GM21360 (cell line): ENCODE data around the gene LTA.
"Not testable (repeated sequence)": the region's sequence is repeated elsewhere in the genome, so short reads cannot be mapped to it uniquely, and the experiment has no call there.

Experiments
- ATAC-seq: cut with Tn5 transposase; IDR thresholded peaks from one replicate; pipeline ENCODE4 v1.9.1; 2021; ENCODE audit warnings: mild to moderate bottlenecking, moderate library complexity; ENCODE audit not compliant: unreplicated experiment

LTA gene

DNA sequence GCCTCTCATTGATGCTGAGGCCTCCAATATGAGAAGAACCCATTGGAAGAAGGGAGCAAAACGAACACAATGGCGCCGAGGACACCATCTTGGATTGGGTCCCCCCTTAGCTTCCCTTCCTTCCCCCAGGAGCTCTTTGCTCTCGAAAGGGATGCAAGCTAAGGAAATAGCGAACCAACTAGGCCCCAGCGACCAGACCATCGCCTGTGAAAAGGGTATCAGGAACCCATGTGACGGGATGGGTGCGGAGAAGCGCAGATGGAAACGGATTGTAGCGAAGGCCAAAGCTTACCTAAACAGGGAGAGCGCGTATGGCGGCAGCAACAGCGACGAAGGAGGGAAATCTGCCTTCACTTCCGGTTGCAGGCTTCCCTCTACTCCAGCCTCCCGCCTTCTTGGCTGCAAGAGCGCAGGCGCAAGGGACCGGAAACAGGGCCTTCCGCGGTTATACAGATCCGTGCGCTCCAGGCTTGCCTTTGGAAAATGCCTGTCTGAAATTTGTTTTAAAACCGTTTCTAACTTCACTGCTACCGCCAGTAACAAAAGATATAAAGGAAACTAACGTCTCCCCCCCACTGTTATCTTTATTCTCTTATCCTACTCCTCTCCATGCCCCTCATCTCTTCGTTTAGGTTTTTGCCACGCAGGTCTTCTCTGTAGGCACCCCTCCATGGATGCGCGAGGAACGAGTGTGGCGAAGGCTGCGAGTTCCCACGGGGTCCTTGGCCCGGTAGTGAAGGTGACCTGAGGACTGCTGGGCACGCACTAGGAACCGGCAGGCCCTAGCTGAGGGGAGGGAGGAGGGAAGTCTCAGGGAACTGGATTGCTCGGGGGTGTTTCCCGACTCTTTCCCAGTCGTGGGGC lies 30.2 kb upstream of the LTA start, which contains the start of gene DDX39B:
TSS of gene DDX39B (minus strand) at position 346 of the 864 bp plus-strand sequence. CDS start 1,471 bp downstream, outside the sequence.
- peak; percentile 56 for ATAC-seq

DNA sequence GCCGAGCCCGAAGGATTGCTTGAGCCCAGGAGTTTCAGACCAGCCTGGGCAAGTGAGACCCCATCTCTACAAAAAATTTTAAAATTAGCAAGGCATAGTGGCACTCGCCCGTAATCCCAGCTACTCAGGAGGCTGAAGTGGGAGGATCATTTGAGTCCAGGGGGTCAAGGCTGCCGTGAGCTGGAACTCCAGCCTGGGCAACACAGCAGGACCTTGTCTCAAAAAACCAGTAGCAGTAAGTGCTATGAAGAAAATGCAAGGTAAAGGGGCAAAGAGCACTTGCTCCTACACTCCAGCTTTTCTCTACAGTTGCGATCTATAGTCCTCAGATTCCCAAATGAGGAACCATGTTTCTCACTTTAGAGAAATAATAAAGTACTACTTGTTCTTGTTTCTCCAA lies 28.4 kb upstream of the LTA start:
- ATAC-seq = no peak

GRCh38 chr6:31544676-31545075 lies 27.4 kb upstream of the LTA start:
- no peak for ATAC-seq

- ATAC-seq = no peak
Observed at GRCh38 chr6:31545291-31545690, 26.8 kb upstream of the LTA start.

DNA sequence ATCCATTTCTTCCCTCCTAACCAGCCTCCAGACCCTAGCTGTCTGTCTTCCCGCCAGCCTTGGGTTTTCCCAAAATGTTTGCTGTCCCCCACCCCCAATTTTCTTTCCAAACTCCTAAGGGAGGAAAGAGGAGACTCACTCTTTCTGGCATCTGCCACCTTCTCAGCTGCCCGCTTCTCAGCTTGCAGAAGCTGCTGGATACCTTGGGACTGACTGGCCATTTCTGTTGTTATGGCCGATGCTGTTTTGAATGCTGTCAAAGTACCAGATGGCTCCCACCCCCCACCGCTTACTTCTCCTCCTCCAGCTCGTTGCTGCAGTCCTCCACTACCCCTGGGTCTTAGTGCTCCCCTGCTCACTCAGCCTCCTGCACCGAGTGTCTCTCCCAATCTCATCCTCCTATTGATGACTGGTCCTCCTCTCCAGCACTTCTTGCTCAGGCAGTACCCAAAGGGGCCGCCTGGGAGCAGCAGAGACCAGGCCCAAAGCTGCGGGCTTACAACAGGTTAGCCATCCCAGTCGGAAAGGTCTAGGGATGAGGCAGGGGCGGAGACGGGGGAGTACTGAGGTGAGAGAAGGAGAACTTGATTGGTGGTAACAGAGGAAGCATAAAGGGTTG lies 25.6 kb upstream of the LTA start, which contains the start of gene ATP6V1G2:
TSS of gene ATP6V1G2 (minus strand) at position 270 of the 619 bp plus-strand sequence. CDS start at position 221, 49 bp downstream.
- ATAC-seq = peak; percentile 46

DNA sequence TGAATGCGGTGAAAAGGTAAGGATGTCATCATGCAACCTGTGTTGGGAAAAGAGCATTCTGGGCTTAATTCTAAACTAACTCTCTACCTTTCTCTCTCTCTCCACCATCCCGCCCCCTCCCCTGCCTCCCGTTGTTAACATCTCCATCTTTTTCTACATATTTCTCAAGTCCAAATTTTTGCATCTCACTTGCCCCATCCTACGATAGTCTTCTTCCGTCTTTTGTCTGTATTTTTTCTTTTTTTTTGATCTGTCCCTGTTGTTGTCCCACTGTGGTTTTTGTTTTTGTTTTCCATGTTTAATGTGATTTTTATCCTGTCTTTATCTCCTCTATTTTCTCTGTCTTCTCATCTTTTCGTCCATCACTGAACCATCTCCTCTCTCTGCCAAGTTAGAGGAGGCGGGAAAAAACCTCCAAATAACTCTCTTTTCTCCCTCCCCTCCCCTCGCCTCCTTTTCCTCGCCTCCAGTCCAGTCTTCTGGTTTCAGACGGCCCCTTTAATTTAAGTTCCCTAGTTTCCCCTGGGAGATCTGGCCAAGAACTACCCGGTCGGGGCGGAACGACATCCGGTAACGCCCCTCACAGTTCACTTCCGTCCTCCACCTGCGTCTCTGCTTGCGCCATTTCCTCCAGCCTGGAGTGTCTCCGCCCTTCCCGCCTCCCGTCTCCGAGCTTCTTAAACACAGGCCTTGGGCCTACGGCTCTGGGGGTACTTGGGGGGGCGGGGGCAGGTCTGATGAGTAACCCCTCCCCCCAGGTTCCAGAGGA lies 24.9 kb upstream of the LTA start, which contains the start of gene NFKBIL1:
TSS of gene NFKBIL1 (plus strand) at position 651 of the 769 bp plus-strand sequence. CDS start at position 738, 87 bp downstream.
- ATAC-seq = peak; percentile 52

DNA sequence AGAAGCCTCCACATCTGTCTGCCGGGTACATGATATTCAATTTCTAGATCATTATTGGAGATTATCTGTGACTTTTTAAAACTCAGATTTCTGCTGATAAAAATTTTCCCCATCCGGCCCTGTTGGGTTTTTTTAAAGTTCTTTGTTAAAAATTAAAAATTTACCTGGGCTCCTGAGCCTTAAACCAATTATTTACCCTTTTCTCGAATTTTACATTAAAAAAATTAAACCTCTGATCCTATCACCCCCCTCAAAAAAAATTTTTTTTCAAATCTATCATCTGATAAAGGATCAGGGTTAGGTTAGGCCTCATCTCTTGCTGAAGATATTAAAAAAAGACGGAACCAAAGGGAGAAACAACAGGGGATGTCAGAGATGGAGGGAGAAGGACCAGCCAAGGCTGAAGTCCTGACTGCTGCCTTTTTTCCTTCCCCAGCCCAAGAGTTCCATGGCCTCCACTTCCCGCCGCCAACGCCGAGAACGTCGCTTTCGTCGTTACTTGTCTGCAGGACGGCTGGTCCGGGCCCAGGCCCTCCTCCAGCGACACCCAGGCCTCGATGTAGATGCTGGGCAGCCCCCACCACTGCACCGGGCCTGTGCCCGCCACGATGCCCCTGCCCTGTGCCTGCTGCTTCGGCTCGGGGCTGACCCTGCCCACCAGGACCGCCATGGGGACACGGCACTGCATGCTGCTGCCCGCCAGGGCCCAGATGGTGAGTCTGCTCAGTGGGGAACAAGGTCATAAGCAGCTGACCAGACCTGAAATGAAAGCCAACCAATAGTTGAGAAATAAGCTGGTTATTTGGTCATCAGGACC lies 24.2 kb upstream of the LTA start:
- ATAC-seq = no peak

DNA sequence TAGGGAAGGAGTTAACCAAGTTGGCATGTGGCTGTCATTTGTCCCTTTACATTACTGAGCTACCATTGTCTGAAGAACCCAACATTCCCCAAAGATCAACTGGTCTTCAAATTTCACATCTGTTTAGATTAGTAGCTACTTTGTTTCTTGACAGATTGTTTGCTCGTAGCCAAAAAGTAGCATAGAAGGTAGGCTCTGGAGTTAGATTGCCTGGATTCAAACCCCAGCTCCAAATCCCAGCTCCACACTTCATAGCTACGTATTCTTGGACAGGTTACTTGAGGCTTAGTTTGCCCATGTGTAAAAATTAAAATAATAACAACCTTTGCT lies 23.6 kb upstream of the LTA start:
- no peak for ATAC-seq

GRCh38 chr6:31551371-31551770 lies 20.7 kb upstream of the LTA start:
- not testable (repeated sequence) for ATAC-seq

GRCh38 chr6:31556307-31556706 lies 15.8 kb upstream of the LTA start:
- ATAC-seq = no peak

DNA sequence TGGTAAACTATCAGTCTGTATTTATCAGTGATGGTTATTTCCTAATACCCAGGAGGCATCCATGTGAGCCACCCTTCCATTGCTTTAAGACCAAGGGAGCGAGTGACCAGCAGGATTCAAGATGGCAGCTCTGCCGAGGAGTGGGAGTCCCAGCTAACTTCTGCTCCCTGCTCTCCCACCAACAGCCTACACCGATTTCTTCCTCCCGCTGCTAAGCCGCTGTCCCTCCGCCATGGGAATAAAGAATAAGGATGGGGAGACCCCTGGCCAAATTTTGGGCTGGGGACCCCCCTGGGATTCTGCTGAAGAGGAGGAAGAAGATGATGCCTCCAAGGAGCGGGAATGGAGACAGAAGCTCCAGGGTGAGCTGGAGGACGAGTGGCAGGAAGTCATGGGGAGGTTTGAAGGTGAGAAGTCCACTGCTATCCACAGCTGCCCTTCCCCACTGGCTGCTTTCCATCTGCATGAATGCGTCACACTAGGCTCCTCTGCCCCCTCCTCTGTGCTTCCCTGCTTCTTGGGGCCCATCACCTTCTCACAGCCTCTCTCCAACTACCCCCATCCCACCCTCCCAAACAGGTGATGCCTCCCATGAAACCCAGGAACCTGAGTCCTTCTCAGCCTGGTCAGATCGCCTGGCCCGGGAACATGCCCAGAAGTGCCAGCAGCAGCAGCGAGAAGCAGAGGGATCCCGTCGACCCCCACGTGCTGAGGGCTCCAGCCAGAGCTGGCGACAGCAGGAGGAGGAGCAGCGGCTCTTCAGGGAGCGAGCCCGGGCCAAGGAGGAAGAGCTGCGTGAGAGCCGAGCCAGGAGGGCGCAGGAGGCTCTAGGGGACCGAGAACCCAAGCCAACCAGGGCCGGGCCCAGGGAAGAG lies 14.4 kb upstream of the LTA start:
- no peak for ATAC-seq

GRCh38 chr6:31558318-31558625 lies 13.8 kb upstream of the LTA start:
- no peak for ATAC-seq

- no peak for ATAC-seq
Observed at GRCh38 chr6:31558631-31559500, 13.2 kb upstream of the LTA start.

GRCh38 chr6:31559606-31559957 lies 12.5 kb upstream of the LTA start:
- no peak for ATAC-seq

- ATAC-seq = peak; percentile 39
Observed at GRCh38 chr6:31559958-31560696, 12.0 kb upstream of the LTA start.

DNA sequence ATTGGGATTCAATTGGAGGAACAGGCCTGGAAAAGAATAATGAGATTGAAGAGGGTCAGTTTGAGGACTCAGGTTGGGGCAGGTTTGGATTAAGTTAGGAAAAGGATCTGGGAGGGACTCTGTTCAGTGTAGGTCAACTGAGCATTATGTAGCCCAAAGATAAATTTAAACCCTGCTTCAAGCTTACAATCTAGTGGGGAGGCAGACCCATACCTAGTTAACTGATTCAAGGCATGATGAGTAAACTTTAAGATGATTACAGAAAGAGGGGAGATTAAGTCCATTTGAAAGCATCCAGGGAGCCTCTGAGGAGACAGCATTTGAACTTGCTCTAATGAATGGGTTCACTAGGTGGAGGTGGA lies 11.4 kb upstream of the LTA start:
- ATAC-seq = no peak

DNA sequence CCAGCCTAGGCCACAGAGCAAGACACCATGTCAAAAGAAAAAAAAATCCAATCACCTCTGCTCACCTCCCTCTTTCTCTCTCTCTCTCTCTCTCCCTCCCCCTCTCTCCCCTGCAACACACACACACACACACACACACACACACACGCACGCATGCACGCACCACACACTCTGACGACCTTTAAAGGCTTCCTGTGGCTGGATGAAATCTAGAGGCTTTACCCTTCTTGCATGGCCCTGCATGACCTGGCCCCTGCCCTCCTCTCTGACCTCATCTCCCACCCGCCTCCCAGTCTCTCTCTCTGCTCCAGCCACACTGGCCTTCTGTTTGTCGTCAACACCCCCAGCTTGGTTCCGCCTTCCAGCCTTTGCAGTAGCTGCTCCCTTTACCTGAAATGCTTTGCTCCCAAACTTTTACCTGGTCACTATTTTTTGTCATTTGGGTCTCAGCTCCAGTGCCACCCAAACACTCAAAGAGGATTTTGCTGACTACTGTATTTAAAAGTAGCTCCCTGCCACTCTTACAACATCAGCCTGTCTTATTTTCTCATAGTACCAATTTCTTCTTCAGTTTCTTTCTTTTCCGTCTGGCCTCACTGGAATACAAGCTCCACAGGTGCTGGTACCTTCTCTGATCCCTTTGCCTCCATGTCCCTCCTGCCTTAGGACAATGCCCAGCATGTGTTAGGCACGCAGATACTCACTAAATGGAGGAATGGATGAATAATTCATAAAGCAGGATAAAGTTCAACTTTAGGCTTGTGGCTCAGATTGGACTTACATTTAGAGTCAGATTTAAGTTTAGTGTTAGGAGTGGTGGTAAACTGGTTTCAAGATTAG lies 4.3 kb upstream of the LTA start:
- ATAC-seq = no peak
